ENCODE measurements around the gene BACH2.

Gene BACH2

DNA sequence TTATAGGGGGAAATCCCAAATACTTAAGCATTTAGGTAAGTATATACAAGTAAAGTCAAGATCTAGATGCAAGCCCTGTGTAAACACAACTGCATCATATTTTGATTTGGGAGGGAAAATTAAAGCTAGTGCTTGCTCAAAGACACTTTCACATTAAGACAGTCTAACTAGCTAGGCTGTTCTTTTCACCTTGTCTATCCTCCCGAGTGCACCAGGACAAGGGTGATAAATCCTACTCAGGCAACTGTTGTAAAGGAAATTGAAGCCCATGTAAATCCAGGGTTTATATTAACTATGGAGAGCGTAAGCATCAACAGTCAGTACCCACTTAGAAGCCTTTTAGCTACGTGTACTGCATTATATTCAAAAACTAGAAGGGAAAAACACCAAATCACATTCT is 19.3 kb upstream of the BACH2 start:
- no peak overlapping the region for H3K4me3 ChIP-seq (ENCODE audit: low read depth, low read length)
- TF ChIP-seq, protein P1, sequence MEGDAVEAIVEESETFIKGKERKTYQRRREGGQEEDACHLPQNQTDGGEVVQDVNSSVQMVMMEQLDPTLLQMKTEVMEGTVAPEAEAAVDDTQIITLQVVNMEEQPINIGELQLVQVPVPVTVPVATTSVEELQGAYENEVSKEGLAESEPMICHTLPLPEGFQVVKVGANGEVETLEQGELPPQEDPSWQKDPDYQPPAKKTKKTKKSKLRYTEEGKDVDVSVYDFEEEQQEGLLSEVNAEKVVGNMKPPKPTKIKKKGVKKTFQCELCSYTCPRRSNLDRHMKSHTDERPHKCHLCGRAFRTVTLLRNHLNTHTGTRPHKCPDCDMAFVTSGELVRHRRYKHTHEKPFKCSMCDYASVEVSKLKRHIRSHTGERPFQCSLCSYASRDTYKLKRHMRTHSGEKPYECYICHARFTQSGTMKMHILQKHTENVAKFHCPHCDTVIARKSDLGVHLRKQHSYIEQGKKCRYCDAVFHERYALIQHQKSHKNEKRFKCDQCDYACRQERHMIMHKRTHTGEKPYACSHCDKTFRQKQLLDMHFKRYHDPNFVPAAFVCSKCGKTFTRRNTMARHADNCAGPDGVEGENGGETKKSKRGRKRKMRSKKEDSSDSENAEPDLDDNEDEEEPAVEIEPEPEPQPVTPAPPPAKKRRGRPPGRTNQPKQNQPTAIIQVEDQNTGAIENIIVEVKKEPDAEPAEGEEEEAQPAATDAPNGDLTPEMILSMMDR (IDR thresholded peaks at IDR 0.05; ENCODE audit: low read depth, low read length, missing control alignments): no peak
- no peak for DNase-seq (ENCODE audit: low read depth)

DNA sequence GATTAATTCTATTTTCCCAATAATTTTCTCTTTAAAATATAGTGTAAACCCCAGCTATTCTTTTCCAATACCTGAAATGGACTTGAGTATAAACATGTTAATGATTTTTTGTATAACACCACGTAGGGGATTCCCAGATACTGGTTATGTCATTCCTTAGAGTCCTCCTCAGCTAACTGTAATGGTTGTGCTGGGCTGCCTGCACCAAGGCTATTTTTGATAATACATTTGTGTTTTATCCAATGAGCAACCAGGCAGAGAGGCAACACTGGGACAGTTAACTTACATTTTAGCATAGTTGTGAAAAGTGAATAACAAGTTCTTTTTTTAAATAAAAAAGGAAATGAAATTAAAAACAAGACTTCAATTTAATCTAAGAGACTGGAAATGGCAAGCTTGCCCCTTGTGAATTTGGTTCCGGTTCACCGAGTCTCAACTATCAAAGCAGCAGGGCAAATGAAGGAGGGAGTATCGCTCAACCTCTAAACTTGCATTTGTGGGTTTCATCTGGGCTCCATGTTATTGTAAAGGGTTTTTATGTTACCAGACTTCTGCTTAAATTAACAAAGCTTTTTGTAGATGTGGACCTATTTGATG is 18.8 kb upstream of the BACH2 start:
- TF ChIP-seq, protein P1 (IDR thresholded peaks at IDR 0.05; ENCODE audit: low read depth, low read length, missing control alignments): no peak
- no peak for DNase-seq (ENCODE audit: low read depth)
- H3K4me3 ChIP-seq (ENCODE audit: low read depth, low read length): no peak overlapping the region

DNA sequence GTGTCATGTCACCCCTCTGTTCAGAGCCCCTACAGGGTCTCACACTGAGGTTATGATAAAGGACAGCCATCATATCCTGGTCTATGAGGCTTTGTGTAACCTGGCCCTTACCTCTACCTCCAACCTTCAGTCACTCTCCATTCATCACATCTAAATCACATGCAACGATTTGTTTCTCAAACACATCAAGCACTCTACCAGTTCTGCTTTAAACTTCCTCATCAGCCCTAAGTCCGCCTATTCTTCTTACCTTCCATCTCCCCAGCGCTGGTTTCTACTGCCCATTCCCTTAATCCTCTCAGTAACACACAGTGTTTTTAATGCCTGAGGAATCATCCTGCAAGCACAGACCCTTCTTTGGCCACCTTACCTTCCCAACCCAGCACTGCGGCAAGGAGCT is 17.9 kb upstream of the BACH2 start:
- no peak for DNase-seq (ENCODE audit: low read depth)
- H3K4me3 ChIP-seq (ENCODE audit: low read depth, low read length): no peak overlapping the region

DNA sequence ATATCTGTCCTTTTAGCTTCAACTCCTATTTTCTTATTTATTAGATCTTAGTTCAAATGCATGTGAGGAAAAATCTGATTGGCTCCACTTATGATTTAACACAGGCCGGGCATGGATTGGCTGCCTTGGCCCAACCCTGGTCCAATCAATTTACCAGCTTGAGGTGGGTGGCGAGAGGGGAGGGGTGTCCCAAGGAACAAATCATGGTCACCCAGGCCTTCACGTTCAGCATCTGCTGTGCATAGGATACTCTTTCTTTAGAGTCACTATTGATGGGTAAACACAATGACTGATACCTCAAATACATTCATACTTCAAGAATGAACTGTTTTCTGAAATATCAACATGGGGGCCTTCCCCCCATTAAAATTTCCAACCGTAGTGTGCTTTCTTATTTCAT is 14.9 kb upstream of the BACH2 start:
- no peak overlapping the region for H3K4me3 ChIP-seq (ENCODE audit: low read depth, low read length)
- TF ChIP-seq, protein P1 (IDR thresholded peaks at IDR 0.05; ENCODE audit: low read depth, low read length, missing control alignments): no peak

More for the DNA sequence above, 17.9 kb upstream of the BACH2 start:
- TF ChIP-seq, protein P1 (IDR thresholded peaks at IDR 0.05; ENCODE audit: low read depth, low read length, missing control alignments): no peak

DNA sequence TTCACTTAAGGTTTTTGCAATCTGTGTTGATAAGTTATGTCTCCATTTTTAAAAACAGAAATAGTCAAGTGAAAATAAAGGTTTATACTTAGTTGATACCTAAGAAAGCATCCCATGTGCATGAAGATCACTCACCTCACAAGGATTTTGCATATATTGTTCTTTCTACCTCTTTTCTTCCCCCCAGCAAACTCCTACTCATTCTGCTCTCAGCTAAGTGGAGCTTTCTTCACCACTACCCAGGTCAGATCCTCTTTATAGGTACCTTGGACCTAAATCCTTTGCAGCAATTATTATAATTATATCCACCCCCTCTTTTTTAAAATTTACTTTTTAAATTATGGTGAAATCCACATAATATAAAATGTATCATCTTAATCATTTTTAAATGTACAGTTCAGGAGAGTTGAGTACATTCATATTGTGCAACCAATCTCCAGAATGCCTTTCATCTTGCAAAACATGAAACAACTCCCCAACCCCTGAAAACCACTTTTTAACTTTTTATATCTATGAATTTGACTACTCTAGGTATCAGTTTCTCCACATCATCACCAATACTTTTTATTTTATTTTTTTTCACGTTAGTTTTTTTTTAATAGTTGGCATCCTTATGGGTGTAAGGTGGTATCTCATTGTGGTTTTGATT is 9.3 kb upstream of the BACH2 start:
- no peak overlapping the region for H3K4me3 ChIP-seq (ENCODE audit: low read depth, low read length)
- DNase-seq (ENCODE audit: low read depth): no peak
- TF ChIP-seq, protein P1 (IDR thresholded peaks at IDR 0.05; ENCODE audit: low read depth, low read length, missing control alignments): no peak

More for the DNA sequence above, 14.9 kb upstream of the BACH2 start:
- DNase-seq (ENCODE audit: low read depth): no peak

DNA sequence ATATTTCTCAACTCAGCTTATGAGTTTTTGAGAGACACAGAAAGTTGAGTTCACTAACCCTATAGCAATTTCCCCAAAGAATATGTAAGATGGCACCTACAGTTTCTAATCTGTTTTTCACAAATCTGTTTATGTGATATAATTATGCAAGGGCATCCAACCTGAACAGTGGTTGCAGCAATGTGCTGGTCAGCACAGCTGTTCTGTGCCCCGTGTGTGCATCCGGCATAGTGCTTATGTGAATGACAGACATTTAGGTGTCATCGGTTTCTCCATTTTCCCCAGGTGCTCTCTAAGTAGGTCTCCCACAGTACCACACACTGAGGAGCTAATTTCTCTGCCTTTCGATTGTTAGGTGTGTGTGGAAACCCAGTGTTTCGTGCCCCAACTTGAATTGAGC is 7.7 kb upstream of the BACH2 start:
- TF ChIP-seq, protein P1 (IDR thresholded peaks at IDR 0.05; ENCODE audit: low read depth, low read length, missing control alignments): no peak
- no peak overlapping the region for H3K4me3 ChIP-seq (ENCODE audit: low read depth, low read length)
- DNase-seq (ENCODE audit: low read depth): no peak

DNA sequence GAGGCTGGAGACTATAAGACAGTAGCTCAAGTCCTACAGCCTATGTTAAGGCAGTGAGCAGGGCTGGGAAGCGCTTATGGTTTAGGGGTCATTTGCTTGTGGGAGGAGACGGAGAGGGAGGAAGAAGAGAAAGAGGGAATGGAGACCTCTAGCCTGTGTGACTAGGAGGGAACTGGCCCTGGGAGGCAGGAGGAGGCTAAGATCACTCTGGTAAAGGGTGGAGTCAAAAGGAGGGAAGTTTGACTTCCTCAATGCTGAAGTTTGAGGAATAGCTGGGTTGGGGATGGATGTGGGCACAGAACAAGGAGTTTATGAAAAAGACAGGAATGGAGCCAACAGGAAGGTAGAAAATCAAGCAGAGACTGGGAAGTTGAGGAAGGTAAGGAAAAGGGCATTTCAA is 6.4 kb upstream of the BACH2 start:
- H3K4me3 ChIP-seq (ENCODE audit: low read depth, low read length): no peak overlapping the region
- DNase-seq (ENCODE audit: low read depth): no peak
- TF ChIP-seq, protein P1 (IDR thresholded peaks at IDR 0.05; ENCODE audit: low read depth, low read length, missing control alignments): no peak
